ENCODE data around the gene CTXN3.
"Not testable (repeated sequence)": the region's sequence is repeated elsewhere in the genome, so short reads cannot be mapped to it uniquely, and the experiment has no call there.

Gene CTXN3

DNA sequence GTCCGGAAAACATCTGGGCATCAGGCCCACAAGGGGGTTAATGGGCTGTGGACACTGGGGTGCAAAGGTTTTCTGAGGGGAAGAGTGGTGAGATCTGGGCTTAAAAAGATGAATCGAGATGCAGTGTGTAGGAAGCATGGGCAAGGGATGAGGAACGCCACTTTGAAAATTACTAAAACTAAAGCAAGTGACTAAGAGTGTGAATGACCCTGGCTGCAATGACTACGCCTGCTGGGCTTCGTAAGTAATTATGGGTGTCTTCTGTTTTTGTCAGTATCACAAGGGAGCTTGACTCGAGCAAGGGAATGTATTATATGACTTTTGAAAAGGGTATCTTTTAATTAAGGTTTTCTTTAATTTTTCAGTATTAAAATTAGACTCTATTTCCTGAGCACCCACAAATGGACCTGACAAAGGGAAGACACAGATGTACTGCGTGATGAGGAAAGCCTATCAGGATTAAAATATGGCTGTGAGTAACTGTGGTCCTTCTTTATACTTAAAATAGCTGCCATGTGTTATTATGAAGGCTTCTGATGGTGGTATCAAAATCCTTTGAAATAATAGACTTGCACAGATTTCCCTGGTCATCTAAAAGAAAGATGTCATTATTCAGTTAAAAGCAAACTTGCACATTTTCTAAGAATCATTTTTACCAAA is 4.2 kb downstream of the CTXN3 start:
- no peak for DNase-seq (ENCODE audit: low spot score)

DNA sequence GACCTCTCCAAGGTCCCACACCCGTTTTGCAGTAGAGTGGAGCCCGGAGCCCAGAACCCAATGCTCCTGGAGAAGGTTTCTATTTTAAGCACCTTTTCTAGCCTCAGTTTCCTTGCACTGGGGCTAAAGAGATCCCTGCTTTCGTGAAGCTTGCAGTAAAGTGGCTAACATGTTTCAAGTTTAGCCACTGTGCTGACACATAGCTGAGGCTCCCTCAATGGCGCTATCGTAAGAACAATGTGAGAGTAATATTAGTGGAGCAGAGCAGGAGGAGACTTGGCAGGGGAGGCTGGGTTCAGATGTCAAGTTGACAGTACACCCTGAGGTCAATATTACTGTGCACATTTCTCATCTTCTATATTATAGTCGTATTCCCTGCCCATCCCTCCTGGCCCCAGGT is 7.9 kb downstream of the CTXN3 start:
- DNase-seq (ENCODE audit: low spot score): no peak

DNA sequence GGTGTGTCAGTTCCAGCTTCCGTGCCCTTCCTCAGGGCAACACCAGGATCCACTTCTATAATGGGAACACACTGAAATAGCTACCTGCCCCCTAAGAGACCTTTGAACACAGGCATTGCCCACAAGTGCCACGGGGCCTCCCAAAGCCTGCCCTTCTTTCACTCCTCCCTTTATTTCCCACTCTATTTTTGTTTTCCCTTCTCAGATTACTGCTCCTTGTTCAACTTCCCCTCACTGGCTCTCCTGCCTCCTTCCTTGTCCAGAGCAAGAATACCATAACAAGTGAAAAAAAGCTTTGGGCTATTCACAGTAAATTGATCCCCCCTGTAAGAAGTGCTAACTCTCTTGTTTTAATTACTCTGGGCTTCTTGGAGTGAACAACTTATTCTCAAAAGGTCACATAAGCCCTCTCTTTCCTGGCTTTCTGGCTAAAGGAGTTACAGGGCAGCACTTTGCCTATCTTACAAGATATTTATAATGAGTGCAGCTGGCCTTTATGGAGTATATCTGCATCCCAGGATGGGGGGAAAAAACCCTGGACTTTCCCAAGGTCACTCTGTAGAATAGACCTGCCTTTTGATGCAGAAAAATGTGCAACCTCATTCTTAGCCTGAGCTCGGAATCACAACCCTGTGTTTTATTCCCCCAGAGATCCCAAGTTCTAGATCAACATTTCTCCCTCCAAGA is 11.3 kb downstream of the CTXN3 start:
- no peak for DNase-seq (ENCODE audit: low spot score)

DNA sequence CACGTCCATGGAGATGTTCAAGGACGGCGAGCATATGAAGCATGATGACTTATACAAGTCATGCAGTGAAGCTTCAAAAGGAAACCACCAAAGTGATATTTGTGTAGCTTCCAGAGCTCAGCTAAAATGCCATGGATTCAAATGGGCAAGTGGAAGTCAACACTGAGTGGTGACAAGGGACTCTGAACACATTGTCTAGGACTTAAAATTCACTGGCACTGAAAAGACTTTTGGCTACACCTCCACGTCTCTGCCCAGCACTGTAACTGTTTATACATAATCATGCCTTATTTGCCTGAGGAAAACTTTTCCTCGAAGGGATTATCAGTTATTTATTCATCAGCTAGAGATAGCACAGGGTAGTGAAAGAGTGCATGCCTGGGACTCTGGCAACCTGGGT is 15.2 kb downstream of the CTXN3 start:
- DNase-seq (ENCODE audit: low spot score): no peak

GRCh38 chr5:127665641-127666040 is 16.8 kb downstream of the CTXN3 start:
- no peak for DNase-seq (ENCODE audit: low spot score)

- DNase-seq (ENCODE audit: low spot score): no peak
These were observed 17.3 kb downstream of the CTXN3 start for GRCh38 chr5:127666043-127666716.

GRCh38 chr5:127667926-127668325 is 19.0 kb downstream of the CTXN3 start:
- DNase-seq (ENCODE audit: low spot score): no peak

DNA sequence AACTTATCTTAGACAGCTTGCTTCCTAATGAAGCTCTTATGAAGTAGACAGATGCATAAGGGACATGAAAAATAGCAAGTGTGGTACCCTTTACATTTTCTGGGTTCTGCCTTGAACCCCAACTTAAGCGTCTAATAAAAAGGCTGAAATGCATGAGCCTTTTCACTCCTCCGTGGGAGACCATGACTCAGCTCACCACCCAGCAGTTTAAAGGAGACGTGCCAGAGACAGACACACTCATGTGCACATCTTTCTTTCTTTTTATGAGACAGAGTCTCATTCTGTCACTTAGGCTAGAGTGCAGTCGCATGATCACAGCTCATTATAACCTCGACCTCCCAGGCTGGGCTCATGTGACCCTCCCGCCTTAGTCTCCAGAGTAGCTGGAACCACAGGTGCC is 22.3 kb downstream of the CTXN3 start:
- no peak for DNase-seq (ENCODE audit: low spot score)

DNA sequence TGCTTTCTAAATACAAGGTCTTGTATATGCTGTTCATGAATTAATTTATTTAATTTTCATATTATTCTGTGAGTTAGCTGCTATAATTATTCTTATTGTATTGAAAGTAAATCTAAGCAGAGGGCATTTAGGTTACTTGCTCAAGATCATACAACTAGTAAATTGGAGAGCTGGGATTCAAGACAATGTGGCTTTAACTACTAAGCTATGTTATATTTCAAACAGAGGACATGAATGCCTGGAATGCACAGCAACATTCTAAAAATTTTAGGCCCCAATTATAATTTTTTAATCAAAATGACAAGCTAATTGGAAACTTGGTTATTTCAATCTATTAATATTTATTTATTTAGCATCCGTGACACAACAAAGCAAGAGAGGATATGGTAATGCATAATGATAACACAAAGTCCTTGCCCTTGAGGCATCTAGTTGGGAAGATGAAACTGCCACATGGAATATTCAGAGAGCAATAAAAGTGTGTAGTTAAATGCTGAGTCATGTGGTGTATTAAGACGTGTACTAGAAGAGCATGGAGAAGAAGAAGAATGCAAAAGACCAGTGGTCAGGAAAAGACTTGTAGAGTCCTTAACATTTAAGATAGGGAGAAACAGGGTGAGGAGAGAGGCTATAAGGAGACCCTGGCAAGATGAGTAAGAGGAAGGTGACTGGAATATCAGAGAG is 24.4 kb downstream of the CTXN3 start:
- no peak for DNase-seq (ENCODE audit: low spot score)

DNA sequence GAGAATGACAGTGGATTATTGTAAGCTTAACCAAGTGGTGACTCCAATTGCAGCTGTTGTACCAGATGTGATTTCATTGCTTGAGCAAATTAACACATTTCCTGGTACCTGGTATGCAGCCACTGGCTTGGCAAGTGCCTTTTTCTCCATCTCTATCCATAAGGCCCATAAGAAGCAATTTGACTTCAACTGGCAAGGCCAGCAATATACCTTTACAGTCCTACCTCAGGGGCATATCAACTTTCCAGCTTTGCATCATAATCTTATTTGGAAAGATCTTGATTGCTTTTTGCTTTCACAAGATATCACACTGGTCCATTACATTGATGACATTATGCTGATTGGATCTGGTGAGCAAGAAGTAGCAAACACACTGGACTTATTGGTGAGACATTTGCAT is 28.1 kb downstream of the CTXN3 start:
- DNase-seq (ENCODE audit: low spot score): not testable (repeated sequence)

GRCh38 chr5:127679691-127680330 is 30.9 kb downstream of the CTXN3 start:
- DNase-seq (ENCODE audit: low spot score): not testable (repeated sequence)

DNA sequence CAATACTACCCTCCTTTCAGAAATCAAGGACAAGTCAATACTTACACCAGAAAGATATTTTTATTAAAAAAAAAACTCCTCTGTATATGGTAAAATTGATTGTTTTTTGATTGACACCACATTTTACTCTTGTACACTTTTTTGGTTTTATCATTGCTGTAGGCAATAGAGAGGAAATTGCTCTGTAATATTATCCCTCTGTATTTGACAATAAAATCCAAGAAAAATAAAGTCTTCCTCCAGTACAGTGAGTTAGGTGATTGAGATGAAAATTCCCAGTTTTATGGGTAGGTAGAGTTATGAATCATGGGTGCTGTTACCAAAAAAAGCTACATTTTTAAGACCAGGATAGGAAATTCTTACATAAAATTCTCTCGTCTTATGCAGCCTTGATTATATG is 31.7 kb downstream of the CTXN3 start:
- DNase-seq (ENCODE audit: low spot score): no peak

- no peak for DNase-seq (ENCODE audit: low spot score)
These were observed 34.1 kb downstream of the CTXN3 start for GRCh38 chr5:127683008-127683407.

GRCh38 chr5:127684726-127685467 is 36.0 kb downstream of the CTXN3 start:
- DNase-seq (ENCODE audit: low spot score): no peak

DNA sequence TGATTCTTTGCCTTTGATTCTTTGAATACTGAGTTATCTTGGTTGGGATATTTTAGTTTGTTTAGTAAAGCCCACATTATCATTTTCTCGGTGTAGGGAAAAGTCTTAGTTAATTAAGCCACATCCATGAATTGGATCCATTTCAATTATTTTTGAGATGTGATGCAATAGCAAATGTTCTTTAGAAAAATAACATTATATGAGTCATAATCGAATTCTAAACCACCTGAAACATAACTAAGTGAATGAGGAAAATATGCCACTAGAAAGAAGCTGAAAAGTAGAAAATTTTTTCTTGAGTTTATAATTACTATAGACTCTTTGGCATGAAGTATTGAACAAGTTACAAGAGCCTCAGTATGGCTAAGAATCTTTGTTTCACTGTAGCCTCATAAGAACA is 36.8 kb downstream of the CTXN3 start:
- DNase-seq (ENCODE audit: low spot score): no peak

DNA sequence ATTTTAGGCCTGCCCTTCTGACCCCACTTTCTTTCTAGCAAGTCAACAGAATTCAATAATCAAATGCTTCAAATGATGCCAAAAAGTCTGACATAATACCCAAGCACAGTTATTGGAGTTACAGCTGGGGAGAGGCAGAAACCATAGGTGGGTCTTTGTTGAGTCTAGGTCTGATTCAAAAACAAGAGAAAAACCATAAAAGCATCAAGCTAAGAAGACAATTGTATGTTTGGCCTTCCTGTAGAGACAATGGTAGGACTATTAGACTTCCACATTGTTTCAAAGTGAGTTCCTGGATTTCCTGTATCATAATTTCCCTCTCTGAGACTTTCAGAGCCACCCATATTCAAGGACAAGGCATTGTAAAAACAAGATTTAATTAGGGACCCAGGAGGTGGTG is 37.5 kb downstream of the CTXN3 start:
- no peak for DNase-seq (ENCODE audit: low spot score)

GRCh38 chr5:127694518-127695171 is 45.8 kb downstream of the CTXN3 start:
- DNase-seq (ENCODE audit: low spot score): no peak

GRCh38 chr5:127695346-127695745 is 46.5 kb downstream of the CTXN3 start:
- DNase-seq (ENCODE audit: low spot score): no peak

- DNase-seq (ENCODE audit: low spot score): no peak
These were observed 47.8 kb downstream of the CTXN3 start for GRCh38 chr5:127696683-127697082.

DNA sequence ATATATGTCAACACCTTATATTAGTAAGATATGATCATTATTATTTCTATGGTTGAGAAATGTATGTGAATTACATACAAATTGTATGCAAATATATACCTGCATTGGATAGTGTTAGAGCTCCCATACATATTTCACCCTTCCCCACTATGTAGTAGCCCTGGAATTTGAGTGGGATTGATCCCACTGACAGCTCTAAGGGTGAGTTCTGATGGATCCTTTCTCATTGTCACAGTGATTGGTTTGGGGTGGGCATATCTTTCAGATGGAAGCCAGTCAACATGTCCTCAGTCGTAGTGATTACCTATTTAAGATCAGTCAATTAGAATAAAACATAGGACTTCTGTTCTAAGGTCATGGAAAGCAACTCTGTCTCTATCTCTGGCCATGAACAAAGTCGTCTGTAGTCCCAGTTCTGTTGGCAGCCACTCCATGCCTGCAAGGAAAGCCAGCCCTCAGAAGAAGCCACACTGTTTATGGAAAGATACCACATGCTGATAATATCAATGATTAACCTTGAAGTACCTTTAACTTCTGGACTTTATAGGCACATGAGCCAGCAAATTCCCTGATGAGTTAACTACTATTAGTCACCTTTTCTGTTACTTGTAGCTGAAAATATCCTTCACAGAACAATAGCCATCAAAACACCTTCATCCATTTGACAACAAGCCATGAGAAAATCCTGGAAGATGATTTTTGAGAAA is 49.2 kb downstream of the CTXN3 start:
- DNase-seq (ENCODE audit: low spot score): no peak

Data from HuH-7 (cell line).